AG08395 (cell line): ENCODE data around the gene COPS6.
A peak's percentile ranks its signal among the peaks of the same experiment; 100 is the strongest.
"Not testable (repeated sequence)": the region's sequence is repeated elsewhere in the genome, so short reads cannot be mapped to it uniquely, and the experiment has no call there.

Experiments used
- DNase-seq: peaks from one replicate; pipeline ENCODE4 v3.0.0; 2012; ENCODE audit warnings: mixed read lengths, low spot score

Gene COPS6

DNA sequence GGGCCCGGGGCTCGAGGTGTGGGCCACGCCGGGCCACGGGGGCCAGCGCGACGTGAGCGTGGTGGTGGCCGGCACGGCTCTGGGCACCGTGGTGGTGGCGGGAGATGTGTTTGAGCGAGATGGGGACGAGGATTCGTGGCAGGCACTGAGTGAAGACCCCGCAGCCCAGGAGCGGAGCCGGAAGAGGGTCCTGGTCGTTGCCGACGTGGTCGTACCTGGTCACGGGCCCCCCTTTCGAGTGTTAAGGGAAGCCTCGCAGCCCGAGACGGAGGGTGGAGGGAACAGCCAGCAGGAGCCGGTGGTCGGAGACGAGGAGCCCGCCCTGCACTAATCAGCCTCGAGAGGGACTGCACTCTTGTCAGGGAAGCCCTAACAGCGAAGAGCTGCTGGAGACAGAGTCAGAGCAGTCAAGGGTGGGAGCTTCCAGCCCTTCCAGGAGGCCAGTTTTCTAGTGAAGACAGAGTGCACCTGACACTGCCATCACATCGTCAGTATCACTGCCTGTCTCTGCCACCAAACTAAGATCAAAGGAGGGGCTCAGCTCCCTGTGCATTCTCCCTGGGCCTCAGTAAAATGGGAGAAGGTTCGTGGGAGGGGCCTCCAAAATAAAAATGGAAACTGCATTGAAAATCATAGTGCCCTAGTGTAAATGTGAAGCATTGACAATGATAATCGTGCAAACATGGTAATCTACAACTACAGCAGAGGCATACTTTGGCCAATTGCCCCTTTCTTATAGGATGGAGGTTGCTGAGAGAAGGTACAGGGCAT lies 39.3 kb downstream of the COPS6 start:
- DNase-seq = no peak

DNA sequence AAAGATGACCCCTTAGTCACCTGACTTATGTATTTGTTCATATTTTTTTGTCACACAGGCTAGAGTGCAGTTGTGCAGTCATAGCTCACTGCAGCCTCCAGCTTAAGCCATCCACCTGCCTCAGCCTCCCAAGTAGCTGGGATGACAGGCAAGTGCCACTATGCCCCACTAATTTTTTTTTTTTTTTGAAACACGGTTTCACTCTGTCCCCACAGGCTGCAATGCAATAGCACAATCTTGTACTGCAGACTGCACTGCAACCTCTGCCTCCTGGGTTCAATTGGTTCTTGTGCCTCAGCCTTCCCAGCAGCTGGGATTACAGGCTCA lies 39.8 kb downstream of the COPS6 start:
- DNase-seq = no peak

DNA sequence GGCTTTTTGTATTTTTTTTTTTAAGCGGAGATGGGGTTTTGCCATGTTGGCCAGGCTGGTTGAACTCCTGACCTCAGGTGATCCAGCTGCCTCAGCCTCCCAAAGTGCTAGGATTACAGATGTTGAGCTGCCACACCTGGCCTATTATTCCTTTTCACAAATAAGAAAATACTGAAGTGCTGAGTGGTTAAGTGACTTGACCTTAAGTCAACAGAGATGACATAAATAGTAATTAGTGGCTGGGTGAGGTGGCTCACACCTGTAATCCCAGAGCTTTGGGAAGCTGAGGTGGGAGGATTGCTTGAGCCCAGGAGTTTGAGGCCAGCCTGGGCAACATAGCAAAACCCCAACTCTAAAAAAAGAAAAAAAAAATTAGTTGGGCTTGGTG lies 41.4 kb downstream of the COPS6 start:
- DNase-seq = not testable (repeated sequence)

DNA sequence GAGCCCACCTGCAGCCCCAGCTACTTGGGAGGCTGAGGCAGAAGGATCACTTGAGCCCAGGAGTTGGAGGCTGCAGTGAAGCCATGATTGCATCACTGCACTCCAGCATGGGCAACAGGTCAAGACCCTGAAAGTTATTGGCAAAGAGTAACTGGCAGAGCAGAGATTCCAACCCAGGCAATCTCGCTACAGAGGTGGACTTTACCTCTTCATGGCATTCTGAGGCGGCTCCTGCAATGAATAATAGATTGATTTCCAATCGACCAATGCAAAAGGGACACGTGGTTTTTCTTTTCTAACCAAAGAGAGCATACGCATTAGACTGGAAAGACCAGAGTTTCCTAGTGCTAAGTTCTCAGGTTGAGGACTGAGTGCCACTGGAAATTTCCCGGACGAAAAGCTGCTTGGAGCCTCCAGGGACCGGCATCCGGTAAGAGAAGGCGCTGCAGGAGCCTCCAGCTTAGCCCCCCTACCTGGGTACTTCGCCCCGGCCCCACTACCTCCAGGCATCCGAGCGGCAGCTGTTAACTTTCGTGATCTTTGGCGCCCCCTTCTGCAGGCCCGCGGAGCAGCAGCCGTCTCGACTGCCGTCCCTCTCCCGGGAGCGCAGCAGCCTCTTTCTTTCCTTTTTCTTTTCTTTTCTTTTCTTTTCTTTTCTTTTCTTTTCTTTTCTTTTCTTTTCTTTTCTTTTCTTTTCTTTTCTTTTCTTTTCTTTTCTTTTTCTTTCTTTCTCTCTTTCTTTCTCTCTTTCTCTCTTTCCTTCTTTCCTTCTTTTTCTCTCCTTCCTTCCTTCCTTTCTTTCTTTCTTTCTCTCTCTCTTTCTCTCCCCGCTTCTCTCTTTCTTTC lies 42.1 kb downstream of the COPS6 start:
- peak; percentile 69 for DNase-seq

DNA sequence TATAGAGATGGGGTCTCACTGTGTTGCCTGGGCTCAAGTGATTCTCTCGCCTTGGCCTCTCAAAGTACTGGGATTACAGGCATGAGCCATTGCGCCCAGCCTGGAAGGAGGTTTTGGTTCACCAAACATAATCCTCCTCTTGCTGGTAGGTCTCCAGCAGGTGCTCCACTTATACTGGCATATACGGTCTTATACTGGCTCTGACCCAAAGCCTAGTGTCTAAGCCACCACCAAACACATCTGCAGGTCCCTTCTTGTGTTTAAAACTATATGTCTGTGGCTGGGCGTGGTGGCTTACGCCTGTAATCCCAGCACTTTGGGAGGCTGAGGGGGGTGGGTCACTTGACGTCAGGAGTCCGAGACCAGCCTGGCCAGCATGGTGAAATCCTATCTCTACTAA lies 43.4 kb downstream of the COPS6 start:
- DNase-seq = no peak

DNA sequence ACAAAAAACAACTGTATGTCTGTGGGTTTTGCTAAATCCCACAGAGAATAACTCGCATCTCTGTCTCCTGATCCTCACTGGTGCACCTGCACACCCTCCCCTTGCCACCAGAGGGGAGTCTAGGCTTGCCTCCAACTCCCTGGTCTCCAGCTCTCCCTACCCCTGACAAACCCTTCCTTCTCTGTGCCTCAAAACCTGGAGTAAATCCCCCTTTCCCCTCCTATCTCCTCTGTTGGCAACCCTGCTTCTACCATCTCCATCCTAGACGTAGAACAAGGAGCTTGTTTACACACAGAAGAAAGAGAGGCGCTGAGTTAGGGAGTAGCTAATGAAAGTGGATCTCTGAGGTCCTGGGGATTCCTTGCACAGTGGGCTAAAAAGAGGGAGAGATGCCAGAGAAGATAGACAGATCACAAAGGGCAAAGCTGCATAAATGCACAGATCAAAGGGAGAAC lies 44.0 kb downstream of the COPS6 start:
- peak; percentile 79 for DNase-seq

DNA sequence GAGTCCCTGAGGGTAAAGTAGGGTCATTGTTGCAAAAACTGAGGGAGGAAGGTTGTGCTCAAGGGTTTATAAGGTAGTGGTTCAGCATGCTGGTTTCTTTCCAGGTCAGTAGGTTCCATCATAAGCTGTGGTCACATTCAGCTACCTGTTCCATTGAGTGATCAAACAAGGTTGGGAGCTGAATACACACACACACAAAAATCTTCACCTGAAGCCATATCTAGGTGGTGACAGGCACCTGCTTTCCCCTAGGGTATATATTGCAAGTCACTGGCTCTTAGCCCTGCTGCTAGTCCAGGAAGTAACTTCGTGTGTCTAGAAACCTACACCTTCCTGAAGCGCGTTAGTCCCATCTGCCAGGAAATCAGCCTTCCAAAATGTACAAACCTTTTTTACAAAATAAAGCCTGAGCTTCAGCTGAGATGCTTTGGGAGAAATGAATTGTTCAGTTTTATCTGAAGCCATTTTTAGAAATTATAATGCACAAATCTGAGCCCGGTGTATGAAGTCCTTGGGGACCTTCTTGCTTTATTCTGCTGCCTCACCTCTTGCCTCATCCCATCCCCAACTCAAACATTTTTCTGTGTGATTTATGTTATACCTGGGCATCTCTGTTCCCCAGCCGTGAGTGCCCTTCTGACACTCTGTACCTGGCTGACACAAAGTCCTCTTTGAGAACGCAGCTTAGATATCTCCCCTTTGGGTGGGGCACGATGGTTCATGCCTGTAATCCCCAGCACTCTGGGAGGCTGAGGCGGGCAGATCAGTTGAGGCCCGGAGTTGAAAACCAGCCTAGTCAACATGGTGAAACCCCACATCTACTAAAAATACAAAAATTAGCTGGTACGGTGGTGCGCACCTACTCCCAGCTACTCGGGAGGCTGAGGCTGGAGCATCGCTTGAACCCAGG lies 49.3 kb downstream of the COPS6 start:
- no peak for DNase-seq

DNA sequence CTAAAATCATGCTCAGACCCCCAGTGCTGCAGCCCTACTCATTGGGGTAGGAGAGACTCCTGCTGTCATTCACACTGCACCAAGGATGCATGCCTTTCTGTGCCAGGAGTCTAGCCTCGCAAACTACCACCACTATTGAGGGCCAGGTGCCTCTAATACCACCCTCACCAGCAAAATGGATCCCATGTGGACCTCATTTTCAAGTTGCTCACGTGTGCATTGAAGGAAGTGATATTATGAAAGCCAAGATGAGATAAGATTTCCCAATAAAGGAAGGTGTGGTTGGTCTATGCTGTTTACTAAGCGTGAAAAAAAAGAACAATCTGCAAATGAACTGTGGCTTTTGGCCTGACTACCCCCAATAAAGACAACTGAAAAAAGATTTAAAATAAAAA lies 52.8 kb downstream of the COPS6 start:
- no peak for DNase-seq
